GM19025 (cell line): ENCODE results near the gene VEZF1.
"Not testable (repeated sequence)": the region's sequence is repeated elsewhere in the genome, so short reads cannot be mapped to it uniquely, and the experiment has no call there.

Source experiments
- ATAC-seq: cut with Tn5 transposase; IDR thresholded peaks from one replicate; pipeline ENCODE4 v1.9.1; 2021; ENCODE audit warnings: mild to moderate bottlenecking, low read depth, moderate library complexity; ENCODE audit not compliant: unreplicated experiment

VEZF1 gene

GRCh38 chr17:57979076-57979475 is 9.0 kb downstream of the VEZF1 start:
- no peak for ATAC-seq

GRCh38 chr17:57976594-57976993 is 11.5 kb downstream of the VEZF1 start:
- no peak for ATAC-seq

GRCh38 chr17:57975044-57975443 is 13.0 kb downstream of the VEZF1 start:
- no peak for ATAC-seq

GRCh38 chr17:57974053-57974824 is 13.8 kb downstream of the VEZF1 start:
- not testable (repeated sequence) for ATAC-seq

GRCh38 chr17:57972151-57972550 is 15.9 kb downstream of the VEZF1 start:
- no peak for ATAC-seq

- no peak for ATAC-seq
These were observed 16.5 kb downstream of the VEZF1 start for GRCh38 chr17:57971572-57971971.

- ATAC-seq, result no peak
These were observed 17.3 kb downstream of the VEZF1 start for GRCh38 chr17:57970710-57971109.

GRCh38 chr17:57968456-57968855 is 19.6 kb downstream of the VEZF1 start:
- no peak for ATAC-seq

- no peak for ATAC-seq
These were observed 21.2 kb downstream of the VEZF1 start for GRCh38 chr17:57966875-57967274.

GRCh38 chr17:57966246-57966645 is 21.8 kb downstream of the VEZF1 start:
- ATAC-seq, result no peak

- no peak for ATAC-seq
These were observed 22.4 kb downstream of the VEZF1 start for GRCh38 chr17:57965521-57966160.

GRCh38 chr17:57963149-57963511 is 24.9 kb downstream of the VEZF1 start:
- no peak for ATAC-seq

GRCh38 chr17:57962279-57963148 is 25.5 kb downstream of the VEZF1 start:
- ATAC-seq, result no peak

GRCh38 chr17:57959929-57960328 is 28.1 kb downstream of the VEZF1 start:
- no peak for ATAC-seq

- ATAC-seq, result not testable (repeated sequence)
These were observed 29.7 kb downstream of the VEZF1 start for GRCh38 chr17:57958391-57958790.

GRCh38 chr17:57957886-57958285 is 30.2 kb downstream of the VEZF1 start:
- no peak for ATAC-seq

- no peak for ATAC-seq
These were observed 30.8 kb downstream of the VEZF1 start for GRCh38 chr17:57957120-57957850.

- ATAC-seq, result peak; percentile 75
These were observed 31.5 kb downstream of the VEZF1 start for GRCh38 chr17:57956291-57957119.

- ATAC-seq, result peak; percentile 48
These were observed 32.7 kb downstream of the VEZF1 start, which contains the start of gene CUEDC1 for GRCh38 chr17:57955183-57955931. CUEDC1 (minus strand) TSS chr17:57955412; CDS start chr17:57885564, 69,848 bp downstream.
